GM12891 (cell line): ENCODE data around the gene TLK2.
"Not testable (repeated sequence)": the region's sequence is repeated elsewhere in the genome, so short reads cannot be mapped to it uniquely, and the experiment has no call there.

ENCODE experiments used
- DNase-seq: peaks from one replicate; pipeline ENCODE4 v3.0.0; 2011; ENCODE audit warnings: low spot score; ENCODE audit not compliant: insufficient read length
- FAIRE-seq: peaks from 2 replicates; lab custom pipeline; 2011; peaks lifted over from hg19 to GRCh38; lab: Jason Lieb, UNC
- PAX5 ChIP-seq: IDR thresholded peaks from 2 replicates; pipeline ENCODE4 v1.6.1; 2011; ENCODE audit warnings: low read length, moderate library complexity, mild to moderate bottlenecking; ENCODE audit not compliant: insufficient read depth, severe bottlenecking
- POLR2A ChIP-seq: IDR thresholded peaks from 2 replicates; pipeline ENCODE4 v1.6.1; 2011; ENCODE audit warnings: low read depth, low read length, control low read depth
- POLR2AphosphoS5 ChIP-seq: IDR thresholded peaks from 2 replicates; pipeline ENCODE4 v1.6.1; 2011; ENCODE audit warnings: low read depth, low read length, control low read depth
- POU2F2 ChIP-seq: IDR thresholded peaks from 2 replicates; pipeline ENCODE4 v1.6.1; 2011; ENCODE audit warnings: low read depth, mild to moderate bottlenecking, control low read depth, low read length, moderate library complexity
- SPI1 ChIP-seq: IDR thresholded peaks from 2 replicates; pipeline ENCODE4 v1.6.1; 2011; ENCODE audit warnings: low read depth, low read length, control low read depth
- TAF1 ChIP-seq: IDR thresholded peaks from 2 replicates; pipeline ENCODE4 v1.6.1; 2011; ENCODE audit warnings: low read depth, low read length, control low read depth

The TLK2 gene

DNA sequence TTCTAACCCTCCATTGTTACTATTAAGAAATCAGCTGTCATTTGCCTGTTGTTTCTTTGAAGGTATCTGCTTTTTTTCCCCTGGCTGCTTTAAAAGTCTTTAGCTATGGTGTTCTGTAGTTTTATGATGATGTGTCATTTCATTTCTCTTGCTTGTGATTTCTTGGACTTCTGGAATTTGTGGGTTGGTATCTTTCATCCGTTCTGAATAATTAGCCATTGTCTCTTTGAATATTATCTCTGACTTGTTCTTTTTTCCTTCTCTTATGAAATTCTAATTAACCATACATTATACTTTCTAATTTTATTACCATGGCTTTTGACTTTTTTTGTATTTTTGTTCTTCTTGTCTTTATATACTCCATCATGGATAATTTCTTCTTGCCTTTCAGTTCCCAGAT, 52.3 kb downstream of the TLK2 start:
- DNase-seq, FAIRE-seq: not testable (repeated sequence)

- DNase-seq, FAIRE-seq: not testable (repeated sequence)
Measured at GRCh38 chr17:62536557-62536956, 57.9 kb downstream of the TLK2 start.

DNA sequence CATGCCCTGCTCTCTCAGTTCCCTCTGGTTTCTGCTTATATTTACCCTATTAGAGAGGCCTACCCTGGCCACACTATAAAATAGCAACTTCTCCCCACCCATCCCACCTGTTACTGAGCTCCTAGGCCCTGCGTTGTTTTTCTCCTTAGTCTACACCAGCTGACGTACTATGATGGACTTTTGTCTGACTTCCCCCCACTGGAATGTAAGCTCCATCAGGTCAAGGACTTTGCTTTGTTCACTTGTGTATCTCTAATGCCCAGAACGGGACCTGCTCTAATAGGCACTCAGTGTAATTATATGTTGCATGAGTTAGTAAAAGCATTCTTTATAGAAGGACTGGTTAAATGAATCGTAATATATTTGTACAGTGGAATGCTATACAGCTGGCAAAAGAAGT, 62.4 kb downstream of the TLK2 start:
- FAIRE-seq, DNase-seq: not testable (repeated sequence)

GRCh38 chr17:62543278-62543775, 64.7 kb downstream of the TLK2 start:
- not testable (repeated sequence) for DNase-seq
- FAIRE-seq = peak; percentile 5

- not testable (repeated sequence) for DNase-seq, FAIRE-seq
Measured at GRCh38 chr17:62546066-62546465, 67.4 kb downstream of the TLK2 start.

DNA sequence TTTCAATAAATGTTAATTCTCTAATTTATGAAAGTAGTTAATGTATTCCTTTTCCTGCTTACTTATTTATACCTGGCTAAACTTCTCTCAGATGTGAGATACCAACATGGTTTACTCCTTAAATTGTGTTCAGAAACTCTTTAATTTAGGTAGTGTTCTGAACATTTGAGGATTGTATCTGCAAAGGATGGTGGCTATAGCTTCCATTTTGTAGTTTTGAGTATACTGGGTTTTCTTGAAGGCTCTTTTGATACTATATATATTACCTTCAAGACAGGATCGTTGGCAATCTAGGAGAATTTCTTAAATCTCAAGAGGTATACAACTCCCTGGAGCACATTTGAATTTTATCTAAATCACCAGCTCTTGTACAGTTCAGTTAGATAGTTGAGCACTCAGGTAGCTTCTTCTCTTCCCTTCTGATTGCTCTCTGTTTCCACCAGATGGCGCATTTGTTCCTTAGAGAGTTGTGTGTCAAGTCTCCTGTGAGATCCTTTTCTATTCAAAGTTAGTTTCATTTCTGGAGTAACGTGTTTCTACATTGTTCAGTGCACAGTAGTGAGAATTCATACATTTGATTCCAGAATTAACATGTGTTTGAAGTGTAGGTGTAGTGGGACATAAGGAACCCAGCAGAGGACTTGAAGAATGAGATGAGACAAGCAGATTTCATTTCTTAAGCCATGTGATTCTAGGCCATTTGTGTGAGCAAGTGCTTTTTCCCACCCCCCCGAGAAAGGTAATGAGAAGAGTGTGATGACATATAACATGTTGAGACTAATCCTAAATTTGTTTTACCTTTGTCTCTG, 74.4 kb downstream of the TLK2 start:
- not testable (repeated sequence) for DNase-seq
- peak; percentile 93 for FAIRE-seq

- not testable (repeated sequence) for FAIRE-seq, DNase-seq
Measured at GRCh38 chr17:62557532-62557931, 78.9 kb downstream of the TLK2 start.

GRCh38 chr17:62558941-62559340, 80.3 kb downstream of the TLK2 start:
- not testable (repeated sequence) for DNase-seq, FAIRE-seq

GRCh38 chr17:62560971-62561370, 82.3 kb downstream of the TLK2 start:
- not testable (repeated sequence) for DNase-seq, FAIRE-seq

DNA sequence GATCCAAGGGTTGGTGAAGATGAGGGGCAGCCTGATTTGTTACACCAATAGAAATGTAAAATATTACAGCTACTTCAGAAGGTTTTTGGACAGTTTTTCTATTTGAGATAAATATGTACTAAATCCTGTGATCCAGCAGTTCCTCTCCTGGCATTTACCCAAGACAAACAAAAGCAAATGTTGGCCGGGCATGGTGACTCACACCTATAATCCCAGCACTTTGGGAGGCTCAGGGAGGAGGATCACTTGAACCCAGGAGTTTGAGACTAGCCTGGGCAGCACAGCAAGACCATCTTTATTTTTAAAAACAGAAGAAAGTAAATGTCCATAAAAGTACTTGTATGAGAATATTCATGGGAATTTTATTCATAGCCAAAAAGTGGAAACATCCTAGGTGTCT, 84.0 kb downstream of the TLK2 start:
- FAIRE-seq (no peak), DNase-seq (no peak)
- TF ChIP-seq POLR2AphosphoS5 (no peak), TAF1 (no peak), POU2F2 (no peak), PAX5 (no peak), SPI1 (no peak)

DNA sequence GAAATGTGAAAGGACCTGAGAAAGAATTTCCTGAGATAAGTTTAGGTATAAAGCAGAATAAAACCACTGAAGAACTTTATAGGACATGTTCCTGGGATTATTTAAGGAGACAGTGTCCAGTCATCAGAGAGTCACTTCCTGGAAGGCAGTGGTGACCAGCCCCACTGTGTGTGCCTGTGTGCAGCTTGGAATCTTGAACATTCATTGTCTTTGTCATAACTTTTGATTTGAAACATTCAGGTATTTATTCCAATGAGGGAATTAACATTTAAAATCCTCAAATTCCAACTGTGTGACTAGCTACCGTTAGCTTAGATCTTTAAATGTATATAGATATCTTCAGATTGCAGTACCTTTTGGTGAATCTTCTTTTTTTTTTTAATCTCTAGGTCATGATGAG, 87.2 kb downstream of the TLK2 start:
- TF ChIP-seq PAX5 (no peak), POLR2A (no peak), SPI1 (no peak)
- no peak for DNase-seq
- no peak for FAIRE-seq

DNA sequence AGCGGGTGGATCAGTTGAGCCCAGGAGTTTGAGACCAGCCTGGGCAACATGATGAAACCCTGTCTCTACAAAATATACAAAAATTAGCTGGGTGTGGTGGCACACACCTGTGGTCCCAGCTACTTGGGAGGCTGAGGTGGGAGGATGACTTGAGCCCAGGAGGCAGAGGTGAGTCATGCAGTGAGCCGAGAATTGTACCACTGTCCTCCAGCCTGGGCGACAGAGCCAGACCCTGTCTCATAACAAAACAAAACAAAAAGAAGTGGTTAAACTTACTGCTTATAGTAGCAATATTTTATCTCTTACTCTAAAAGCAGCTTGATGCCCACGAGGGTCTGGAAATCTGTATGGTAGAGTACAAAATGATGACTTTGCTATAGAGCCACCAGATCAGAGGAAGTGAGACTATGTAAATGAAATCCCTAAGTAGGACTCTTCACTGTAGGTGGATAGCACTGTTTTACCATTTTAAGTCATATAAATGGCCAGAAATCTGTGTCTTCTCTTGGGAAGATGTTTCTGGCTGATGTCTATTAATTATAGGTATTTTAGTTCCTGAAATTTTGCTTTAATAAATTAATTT, 88.5 kb downstream of the TLK2 start:
- DNase-seq = no peak
- peak; percentile 67 for TF ChIP-seq SPI1
- TF ChIP-seq PAX5 = no peak
- FAIRE-seq = no peak

GRCh38 chr17:62572488-62572887, 93.9 kb downstream of the TLK2 start:
- DNase-seq = no peak
- no peak for FAIRE-seq
- TF ChIP-seq POU2F2 = no peak
- TF ChIP-seq PAX5 = no peak
- TF ChIP-seq TAF1 = no peak
- no peak for TF ChIP-seq SPI1
- TF ChIP-seq POLR2AphosphoS5 = no peak
- TF ChIP-seq POLR2A = no peak
